Superior temporal gyrus (tissue), 1 donor: ENCODE measurements around the gene SLFN11.
"Not testable (repeated sequence)": the region's sequence is repeated elsewhere in the genome, so short reads cannot be mapped to it uniquely, and the experiment has no call there.

Source experiments
- DNase-seq: peaks from one replicate; pipeline ENCODE4 v3.0.0-alpha.2; 2016; ENCODE audit errors: extremely low spot score

Gene SLFN11

DNA sequence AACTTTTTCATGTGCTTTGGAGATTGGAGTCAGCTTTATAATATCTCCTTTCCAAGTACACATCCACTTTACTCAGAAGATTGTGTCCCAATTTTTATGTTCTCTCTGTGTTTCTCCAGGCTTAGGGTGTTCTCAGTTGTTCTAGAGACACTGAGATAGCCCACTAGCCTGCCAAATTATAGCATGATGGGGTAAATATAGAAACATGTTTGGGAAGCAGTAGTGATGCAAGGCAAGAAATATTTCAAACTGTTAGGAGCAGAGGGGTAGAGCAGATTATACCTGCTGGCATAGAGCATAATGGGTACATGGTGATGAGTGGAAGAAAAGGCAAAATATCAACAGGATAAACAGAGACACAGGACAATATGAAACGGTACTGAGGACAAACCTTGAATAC lies 12.4 kb downstream of the SLFN11 start:
- no peak for DNase-seq

DNA sequence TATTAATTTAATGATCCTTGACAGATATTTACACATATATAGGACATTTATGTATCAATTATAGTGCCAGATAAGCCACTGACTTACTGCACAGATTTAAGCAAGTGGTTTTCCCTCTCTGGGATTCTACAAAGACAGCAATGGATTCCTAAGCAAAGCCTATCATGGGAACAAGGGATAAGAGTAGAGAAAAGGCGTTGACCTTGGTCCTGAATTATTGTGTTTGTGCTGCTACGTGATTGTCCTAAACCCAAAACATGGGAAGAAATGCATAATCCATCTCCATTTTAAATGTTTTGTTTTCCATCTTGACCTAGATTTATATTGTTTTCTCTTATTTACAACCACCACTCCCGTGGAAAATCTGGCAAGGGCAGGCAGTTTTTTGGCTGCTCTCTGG lies 14.0 kb downstream of the SLFN11 start:
- DNase-seq: no peak

DNA sequence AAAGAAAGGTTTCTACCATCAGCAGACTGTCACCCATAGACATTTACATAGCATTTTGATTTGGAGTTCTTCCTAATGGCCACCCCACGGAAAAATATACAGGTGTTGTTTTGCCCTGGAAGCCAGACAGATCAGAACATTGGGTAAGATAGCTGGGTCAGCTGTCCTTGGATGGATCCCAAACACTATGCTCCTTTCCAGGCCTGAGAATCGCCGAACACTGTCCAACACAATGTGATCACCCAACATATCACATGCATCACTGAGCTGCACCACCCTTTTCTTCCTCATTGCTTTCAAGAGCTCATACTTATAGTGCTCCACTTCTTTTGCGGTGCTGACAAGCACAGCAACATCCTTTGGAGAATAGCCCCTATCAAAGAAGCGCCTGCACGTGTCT lies 21.1 kb downstream of the SLFN11 start:
- no peak for DNase-seq

- DNase-seq: no peak
These were observed 22.9 kb downstream of the SLFN11 start for GRCh38 chr17:35350493-35350892.

- no peak for DNase-seq
These were observed 27.3 kb downstream of the SLFN11 start for GRCh38 chr17:35345926-35346771.

DNA sequence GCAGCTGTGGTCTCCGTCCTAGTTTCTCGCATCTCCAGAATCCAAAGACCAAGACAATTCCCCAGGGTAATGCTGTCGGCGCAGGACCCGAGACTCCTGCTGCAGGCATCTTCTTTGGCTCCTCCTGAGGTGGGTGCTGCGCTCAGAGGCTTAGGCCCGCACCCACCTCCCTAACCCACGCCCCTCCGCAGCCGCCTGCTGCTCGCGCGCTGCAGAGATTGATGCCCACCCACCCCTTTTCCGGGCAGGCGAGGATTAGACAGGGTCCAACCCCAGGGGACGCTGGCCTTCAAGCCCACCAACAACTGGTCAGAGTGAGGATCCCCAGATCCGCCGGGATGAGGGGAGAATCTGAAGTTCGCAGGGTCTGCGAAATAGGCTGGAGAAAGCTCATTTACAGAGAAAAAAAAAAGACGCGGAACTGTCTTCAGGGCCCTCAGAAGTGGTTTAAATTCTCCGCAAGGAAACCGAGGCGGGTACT lies 27.9 kb downstream of the SLFN11 start:
- no peak for DNase-seq

GRCh38 chr17:35344262-35344661 lies 29.2 kb downstream of the SLFN11 start:
- no peak for DNase-seq

GRCh38 chr17:35342276-35342675 lies 31.1 kb downstream of the SLFN11 start:
- no peak for DNase-seq

- DNase-seq: no peak
These were observed 31.9 kb downstream of the SLFN11 start for GRCh38 chr17:35341411-35341992.

- no peak for DNase-seq
These were observed 35.2 kb downstream of the SLFN11 start for GRCh38 chr17:35338230-35338629.

DNA sequence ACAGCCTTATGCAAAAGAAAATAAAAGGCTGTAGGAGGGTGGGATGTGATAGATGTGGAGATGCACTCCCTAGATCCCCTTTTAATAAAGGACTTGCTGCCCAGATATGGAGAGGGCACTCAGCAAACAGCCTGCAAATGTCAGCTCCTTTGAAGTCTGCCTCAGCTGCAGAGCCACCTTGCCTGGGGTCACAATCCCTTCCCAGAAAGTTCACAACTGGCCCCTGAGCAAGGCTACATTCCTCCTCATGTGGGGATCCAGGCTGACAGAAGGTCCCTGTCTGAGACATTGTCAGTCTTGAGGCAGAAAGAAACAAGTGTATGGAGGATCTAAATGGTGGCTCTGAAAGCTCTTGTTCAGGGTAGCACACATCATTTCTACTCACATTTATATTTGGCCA lies 36.1 kb downstream of the SLFN11 start:
- DNase-seq: no peak

DNA sequence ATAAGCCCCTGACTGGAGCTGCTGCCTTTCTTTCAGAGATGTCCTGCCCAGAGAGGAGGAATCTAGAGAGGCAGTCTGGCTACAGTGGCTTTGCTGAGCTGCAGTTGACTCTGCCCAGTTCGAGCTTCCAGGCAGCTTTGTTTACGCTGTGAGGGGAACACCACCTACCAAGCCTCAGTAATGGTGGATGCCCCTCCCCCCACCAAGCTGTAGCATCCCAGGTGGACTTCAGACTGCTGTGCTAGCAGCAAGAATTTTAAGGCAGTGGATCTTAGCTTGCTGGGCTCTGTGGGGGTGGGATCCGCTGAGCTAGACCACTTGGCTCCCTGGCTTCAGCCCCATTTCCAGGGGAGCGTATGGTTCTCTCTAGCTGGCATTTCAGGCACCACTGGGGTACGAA lies 39.8 kb downstream of the SLFN11 start:
- not testable (repeated sequence) for DNase-seq

GRCh38 chr17:35322749-35323148 lies 50.7 kb downstream of the SLFN11 start:
- DNase-seq: no peak

DNA sequence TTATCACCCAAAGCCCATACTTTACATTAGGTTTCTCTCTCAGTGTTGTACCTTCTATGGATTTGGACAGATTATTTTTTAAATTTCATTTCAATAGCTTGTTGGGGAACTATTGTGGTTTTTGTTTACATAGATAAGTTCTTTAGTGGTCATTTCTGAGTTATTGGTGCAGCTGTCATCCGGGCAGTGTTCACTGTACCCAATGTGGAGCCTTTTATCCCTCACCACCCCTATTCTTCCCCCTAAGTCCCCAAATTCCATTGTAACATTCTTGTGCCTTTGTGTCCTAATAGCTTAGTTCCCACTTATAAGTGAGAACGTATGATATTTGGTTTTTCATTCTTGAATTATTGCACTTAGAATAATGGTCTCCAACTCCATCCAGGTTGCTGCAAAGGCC lies 57.5 kb downstream of the SLFN11 start:
- no peak for DNase-seq

- peak; percentile 10 for DNase-seq
These were observed 58.1 kb downstream of the SLFN11 start for GRCh38 chr17:35315283-35315682.

- no peak for DNase-seq
These were observed 58.8 kb downstream of the SLFN11 start for GRCh38 chr17:35314415-35315216.

DNA sequence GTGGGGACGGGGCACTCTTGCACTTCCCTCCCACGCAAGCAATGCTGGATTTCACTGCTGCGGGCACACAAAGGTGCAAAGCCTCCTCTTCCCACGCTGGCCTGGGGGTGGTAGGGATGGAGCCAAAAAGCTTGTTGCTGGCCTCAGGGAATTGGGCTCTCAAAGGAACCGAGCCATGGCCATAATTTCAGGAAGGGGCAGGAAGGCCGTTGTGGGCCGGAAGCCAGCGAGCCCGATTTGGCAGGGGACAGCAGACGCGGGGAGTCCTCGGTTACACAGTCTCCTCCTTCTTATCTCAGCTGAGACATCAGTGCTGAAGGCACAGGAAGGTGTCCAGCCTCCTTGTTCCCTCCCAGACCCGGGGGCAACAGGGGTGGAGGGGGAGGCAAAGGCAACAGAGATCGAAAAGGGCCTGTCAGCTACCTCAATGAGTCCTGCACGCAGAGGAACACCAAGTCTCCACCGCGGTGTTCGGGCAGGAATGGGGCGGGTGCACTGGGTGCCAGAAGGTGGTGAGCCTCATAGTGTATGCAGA lies 59.5 kb downstream of the SLFN11 start:
- DNase-seq: no peak

- peak; percentile 63 for DNase-seq
These were observed 60.4 kb downstream of the SLFN11 start for GRCh38 chr17:35312790-35313711.

- no peak for DNase-seq
These were observed 61.1 kb downstream of the SLFN11 start for GRCh38 chr17:35312346-35312745.

DNA sequence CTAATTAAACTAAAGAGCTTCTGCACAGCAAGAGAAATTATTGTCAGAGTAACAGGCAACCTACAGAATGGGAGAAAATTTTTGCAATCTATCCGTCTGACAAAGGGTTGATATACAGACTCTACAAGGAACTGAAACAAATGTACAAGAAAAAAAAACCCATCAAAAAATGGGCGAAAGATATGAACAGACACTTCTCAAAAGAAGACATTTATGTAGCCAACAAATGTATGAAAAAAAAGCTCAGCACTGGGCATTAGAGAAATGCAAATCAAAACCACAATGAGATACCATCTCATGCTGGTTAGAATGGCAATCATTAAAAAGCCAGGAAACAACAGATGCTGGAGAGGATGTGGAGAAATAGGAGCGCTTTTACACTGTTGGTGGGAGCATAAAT lies 64.1 kb downstream of the SLFN11 start:
- DNase-seq: not testable (repeated sequence)
